ENCODE data around the gene UNC13A.

UNC13A gene

GRCh38 chr19:17734146-17734545 is 46.0 kb upstream of the UNC13A start:
- TF ChIP-seq CTCF (conservative IDR thresholded peaks at IDR 0.05; ENCODE audit: low read length) (no peak), EZH2phosphoT487 (IDR thresholded peaks at IDR 0.05; ENCODE audit: borderline replicate concordance) (no peak)
- H3K9ac ChIP-seq (ENCODE audit: low read depth, low read length, poor library complexity, severe bottlenecking): no peak overlapping the region

GRCh38 chr19:17733127-17733526 is 45.0 kb upstream of the UNC13A start:
- no peak for TF ChIP-seq CTCF (conservative IDR thresholded peaks at IDR 0.05; ENCODE audit: low read length)
- no peak for TF ChIP-seq EZH2phosphoT487 (IDR thresholded peaks at IDR 0.05; ENCODE audit: borderline replicate concordance)
- H3K36me3 ChIP-seq (ENCODE audit: insufficient read depth, low read length): peaks cover 53% of the 10 kb centered on the region; the same call in 1 of the 2 replicates
- no peak overlapping the region for H3K4me2 ChIP-seq (ENCODE audit: low read depth, low read length, poor library complexity, severe bottlenecking)
- H4K20me1 ChIP-seq (ENCODE audit: insufficient read depth, low read length, poor library complexity, severe bottlenecking): peaks cover 18% of the 10 kb centered on the region
- H2AFZ ChIP-seq (ENCODE audit: low read length): no peak overlapping the region
- no peaks in the 10 kb centered on the region for H3K27me3 ChIP-seq (ENCODE audit: insufficient read depth, low read length, poor library complexity, severe bottlenecking)
- no peaks in the 10 kb centered on the region for H3F3A ChIP-seq (ENCODE audit: low read depth)
- H3K4me1 ChIP-seq (ENCODE audit: insufficient read depth, low read length, poor library complexity, severe bottlenecking): peaks cover 15% of the 10 kb centered on the region
- H3K9ac ChIP-seq (ENCODE audit: low read depth, low read length, poor library complexity, severe bottlenecking): no peak overlapping the region
- no peaks in the 10 kb centered on the region for H3K9me3 ChIP-seq (ENCODE audit: insufficient read depth, low read depth, low read length)
- H3K79me2 ChIP-seq (ENCODE audit: insufficient read depth, low read length): peaks cover 45% of the 10 kb centered on the region
- no peaks in the 10 kb centered on the region for H3K9me2 ChIP-seq (replicated peaks; ENCODE audit: low read depth, low read length)
- H3K4me3 ChIP-seq (ENCODE audit: low read length, poor library complexity, severe bottlenecking): no peak overlapping the region

More at GRCh38 chr19:17734146-17734545, 46.0 kb upstream of the UNC13A start:
- no peak overlapping the region for H3K4me2 ChIP-seq (ENCODE audit: low read depth, low read length, poor library complexity, severe bottlenecking)
- H3K9me2 ChIP-seq (replicated peaks; ENCODE audit: low read depth, low read length): no peaks in the 10 kb centered on the region
- H2AFZ ChIP-seq (ENCODE audit: low read length): no peak overlapping the region
- no peaks in the 10 kb centered on the region for H3K27me3 ChIP-seq (ENCODE audit: insufficient read depth, low read length, poor library complexity, severe bottlenecking)
- H3K4me3 ChIP-seq (ENCODE audit: low read length, poor library complexity, severe bottlenecking): no peak overlapping the region
- H3K79me2 ChIP-seq (ENCODE audit: insufficient read depth, low read length): peaks cover 34% of the 10 kb centered on the region
- no peaks in the 10 kb centered on the region for H3K9me3 ChIP-seq (ENCODE audit: insufficient read depth, low read depth, low read length)
- H4K20me1 ChIP-seq (ENCODE audit: insufficient read depth, low read length, poor library complexity, severe bottlenecking): peaks cover 18% of the 10 kb centered on the region
- peaks cover 49% of the 10 kb centered on the region; the same call in 1 of the 2 replicates for H3K36me3 ChIP-seq (ENCODE audit: insufficient read depth, low read length)
- peaks cover 11% of the 10 kb centered on the region for H3K4me1 ChIP-seq (ENCODE audit: insufficient read depth, low read length, poor library complexity, severe bottlenecking)
- no peaks in the 10 kb centered on the region for H3F3A ChIP-seq (ENCODE audit: low read depth)

- Histone ChIP-seq H3K79me2 (ENCODE audit: insufficient read depth, low read length) (peaks cover 67% of the 10 kb centered on the region), H2AFZ (ENCODE audit: low read length) (no peak overlapping the region), H3K9me3 (ENCODE audit: insufficient read depth, low read depth, low read length) (no peaks in the 10 kb centered on the region), H3K4me1 (ENCODE audit: insufficient read depth, low read length, poor library complexity, severe bottlenecking) (peaks cover 15% of the 10 kb centered on the region), H3K9ac (ENCODE audit: low read depth, low read length, poor library complexity, severe bottlenecking) (no peak overlapping the region), H3K4me3 (ENCODE audit: low read length, poor library complexity, severe bottlenecking) (no peak overlapping the region), H3F3A (ENCODE audit: low read depth) (no peaks in the 10 kb centered on the region), H3K27me3 (ENCODE audit: insufficient read depth, low read length, poor library complexity, severe bottlenecking) (no peaks in the 10 kb centered on the region), H3K4me2 (ENCODE audit: low read depth, low read length, poor library complexity, severe bottlenecking) (peak overlapping the region; percentile 46), H3K36me3 (ENCODE audit: insufficient read depth, low read length) (peaks cover 63% of the 10 kb centered on the region; the same call in 1 of the 2 replicates), H3K9me2 (replicated peaks; ENCODE audit: low read depth, low read length) (no peaks in the 10 kb centered on the region), H4K20me1 (ENCODE audit: insufficient read depth, low read length, poor library complexity, severe bottlenecking) (peaks cover 29% of the 10 kb centered on the region)
- TF ChIP-seq EZH2phosphoT487 (IDR thresholded peaks at IDR 0.05; ENCODE audit: borderline replicate concordance) (no peak), CTCF (conservative IDR thresholded peaks at IDR 0.05; ENCODE audit: low read length) (no peak)
Observed at GRCh38 chr19:17727843-17728242, 39.7 kb upstream of the UNC13A start.
